Bronchial smooth muscle cell (primary cell): ENCODE data around the gene ZNF775. TPM values are rescaled to one million over a fixed set of nuclear protein-coding genes. Genes with fewer than 3 reads are reported as not detected.

Experiments
- total RNA-seq: library from RNA; depleted of rRNA; stranded (reverse); fragments of >200 nt; gene quantifications from 2 replicates; pipeline ENCODE4 v1.2.1, GENCODE V29; 2014

ZNF775 gene
- 6.8 and 7.1 TPM in 2 replicates for total RNA-seq

DNA sequence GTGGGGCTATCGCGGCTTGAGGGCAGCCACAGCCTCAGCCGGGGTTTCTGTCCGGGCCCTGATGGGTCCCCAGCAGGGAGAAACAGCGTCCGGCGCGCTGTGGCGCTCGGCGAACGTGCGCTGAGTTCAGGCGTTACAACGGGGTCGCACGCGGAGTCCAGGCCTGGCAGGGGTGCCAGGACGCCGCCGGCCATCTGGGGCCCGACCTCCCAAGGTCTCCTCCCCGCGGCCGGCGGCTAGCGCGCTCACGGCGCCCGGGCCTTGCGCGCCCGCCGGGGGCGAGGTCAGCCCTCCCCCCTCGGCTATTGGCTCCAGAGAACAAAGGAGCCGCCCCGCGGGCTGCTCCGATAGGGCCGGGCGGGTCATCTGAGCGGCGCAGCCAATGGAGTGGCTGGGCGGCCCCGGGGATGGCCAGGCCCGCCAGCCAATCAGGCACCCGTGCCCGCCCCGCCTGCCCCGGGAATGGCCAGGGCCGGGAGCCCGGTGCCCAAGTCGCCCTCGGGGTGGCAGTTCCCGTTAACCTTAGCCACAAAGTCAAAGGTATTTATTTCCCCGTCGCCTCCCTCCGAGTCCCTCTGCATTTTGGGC lies at the start of gene ZNF775:
ZNF775 (plus strand) TSS at position 478 of the 588 bp plus-strand sequence. CDS start 9,141 bp downstream, outside the sequence.

GRCh38 chr7:150341263-150342120 lies 37.6 kb upstream of the ZNF775 start, which contains the start of gene RARRES2:
Gene RARRES2 (minus strand): TSS chr7:150341629. CDS start chr7:150340609, 1,020 bp downstream.

GRCh38 chr7:150368096-150368883 lies 10.8 kb upstream of the ZNF775 start, which contains the start of gene REPIN1:
Gene REPIN1 (plus strand): TSS chr7:150368822. CDS start chr7:150369712, 890 bp downstream.

Other genes starting within 250 kb of the ZNF775 start
- 0.69 and 1.4 TPM in 2 replicates for gene LRRC61, start 56.0 kb upstream of the ZNF775 start, total RNA-seq
- 0.26 and 2.0 TPM in 2 replicates for gene ACTR3C, start 55.8 kb upstream of the ZNF775 start, total RNA-seq
- gene RARRES2, start 37.7 kb upstream of the ZNF775 start, total RNA-seq = 2.4 and 11.5 TPM in 2 replicates
- gene REPIN1, start 10.5 kb upstream of the ZNF775 start, total RNA-seq = 12.5 and 24.4 TPM in 2 replicates
- under 0.01 TPM in 1 of 2 replicates, not detected in the other for gene GIMAP8, start 71.3 kb downstream of the ZNF775 start, total RNA-seq
- gene GIMAP7, start 135.5 kb downstream of the ZNF775 start, total RNA-seq = not detected in 2 replicates
- gene GIMAP4, start 188.1 kb downstream of the ZNF775 start, total RNA-seq = 0.09 TPM in 1 of 2 replicates, not detected in the other